Dedifferentiated amniotic fluid mesenchymal stem cell (primary cell): ENCODE data around the gene LAIR1.
"Not testable (repeated sequence)": the region's sequence is repeated elsewhere in the genome, so short reads cannot be mapped to it uniquely, and the experiment has no call there.

Experiments used
- DNase-seq: peaks from one replicate; pipeline ENCODE4 v3.0.0-alpha.2; 2016; ENCODE audit errors: extremely low spot score

Gene LAIR1

GRCh38 chr19:54341295-54341694, 23.4 kb downstream of the LAIR1 start:
- no peak for DNase-seq

GRCh38 chr19:54339646-54340358, 24.9 kb downstream of the LAIR1 start:
- DNase-seq: no peak

- no peak for DNase-seq
These were observed 26.2 kb downstream of the LAIR1 start for GRCh38 chr19:54338521-54338920.

- DNase-seq: no peak
These were observed 26.9 kb downstream of the LAIR1 start for GRCh38 chr19:54337858-54338230.

GRCh38 chr19:54336893-54337857, 27.6 kb downstream of the LAIR1 start:
- DNase-seq: no peak

GRCh38 chr19:54335979-54336892, 28.5 kb downstream of the LAIR1 start:
- no peak for DNase-seq

- no peak for DNase-seq
These were observed 29.6 kb downstream of the LAIR1 start for GRCh38 chr19:54335164-54335563.

- no peak for DNase-seq
These were observed 31.0 kb downstream of the LAIR1 start for GRCh38 chr19:54333586-54334298.

- DNase-seq: no peak
These were observed 32.6 kb downstream of the LAIR1 start for GRCh38 chr19:54332149-54332548.

GRCh38 chr19:54331626-54332025, 33.1 kb downstream of the LAIR1 start:
- DNase-seq: no peak

- DNase-seq: no peak
These were observed 35.1 kb downstream of the LAIR1 start for GRCh38 chr19:54329476-54330165.

GRCh38 chr19:54328781-54329180, 36.0 kb downstream of the LAIR1 start:
- not testable (repeated sequence) for DNase-seq

GRCh38 chr19:54325631-54326030, 39.1 kb downstream of the LAIR1 start:
- DNase-seq: no peak

- DNase-seq: no peak
These were observed 39.5 kb downstream of the LAIR1 start for GRCh38 chr19:54325194-54325621.

GRCh38 chr19:54324071-54324470, 40.7 kb downstream of the LAIR1 start:
- DNase-seq: no peak

GRCh38 chr19:54322934-54323333, 41.8 kb downstream of the LAIR1 start:
- not testable (repeated sequence) for DNase-seq

GRCh38 chr19:54322295-54322694, 42.4 kb downstream of the LAIR1 start:
- not testable (repeated sequence) for DNase-seq

GRCh38 chr19:54319892-54320670, 44.6 kb downstream of the LAIR1 start:
- DNase-seq: no peak

GRCh38 chr19:54319049-54319448, 45.7 kb downstream of the LAIR1 start:
- no peak for DNase-seq

- DNase-seq: no peak
These were observed 46.8 kb downstream of the LAIR1 start for GRCh38 chr19:54317965-54318240.
